Measurements from ENCODE around the gene KCNJ1.

GRCh38 chr11:128916681-128917080, 49.6 kb upstream of the KCNJ1 start:
- TF ChIP-seq CTCF (IDR thresholded peaks at IDR 0.05; ENCODE audit: low read depth, low read length) = no peak
- TF ChIP-seq EZH2phosphoT487 (IDR thresholded peaks at IDR 0.05; ENCODE audit: low read depth) = no peak
